GM12892 (cell line): ENCODE data around the gene CEP55.

Source experiments
- POLR2A ChIP-seq: IDR thresholded peaks from 2 replicates; pipeline ENCODE4 v1.6.1; 2011; ENCODE audit warnings: low read depth, low read length, control low read depth
- POLR2AphosphoS5 ChIP-seq: IDR thresholded peaks from 2 replicates; pipeline ENCODE4 v1.6.1; 2011; ENCODE audit warnings: low read depth, low read length, control low read depth
- TAF1 ChIP-seq: IDR thresholded peaks from 2 replicates; pipeline ENCODE4 v1.6.1; 2011; ENCODE audit warnings: low read depth, mild to moderate bottlenecking, control low read depth, low read length, borderline replicate concordance

- no peak for TF ChIP-seq POLR2AphosphoS5
- TF ChIP-seq POLR2A: no peak
- TF ChIP-seq TAF1: no peak
Measured at GRCh38 chr10:93495654-93496321, 624 bp upstream of the CEP55 start.
